NCI-H526 treated with DMSO at 0.1 percent for 48 hours (cell line): Measurements from ENCODE around the gene MAST4.

Source experiments
- DNase-seq: peaks from one replicate; lab custom pipeline; 2025; lab: John Stamatoyannopoulos, UW

Gene MAST4

GRCh38 chr5:67019065-67019845, 423.1 kb downstream of the MAST4 start:
- no peak for DNase-seq

- no peak for DNase-seq
Observed at GRCh38 chr5:67020096-67020615, 424.0 kb downstream of the MAST4 start.

DNA sequence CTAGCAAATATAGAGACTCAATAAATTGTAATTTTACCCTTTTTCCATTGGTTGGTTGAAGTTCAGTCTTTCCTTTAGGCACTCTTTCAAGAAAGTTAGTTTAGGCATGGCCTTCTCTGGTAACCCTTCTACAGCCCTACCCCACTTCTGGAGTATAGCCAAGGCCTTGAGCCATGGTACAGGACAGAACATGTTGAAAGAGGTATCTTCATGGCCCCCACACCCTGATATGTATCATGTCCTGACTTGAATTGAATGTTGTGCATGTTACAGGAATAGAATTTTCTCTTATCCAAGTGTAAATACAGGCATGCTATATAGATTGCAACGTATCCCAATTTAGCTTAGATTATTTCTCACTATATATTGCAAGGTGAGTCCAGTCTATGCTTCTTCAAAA, 424.8 kb downstream of the MAST4 start:
- no peak for DNase-seq

GRCh38 chr5:67021521-67021920, 425.3 kb downstream of the MAST4 start:
- DNase-seq: no peak

GRCh38 chr5:67021962-67022361, 425.8 kb downstream of the MAST4 start:
- DNase-seq: no peak

GRCh38 chr5:67025457-67025856, 429.3 kb downstream of the MAST4 start:
- no peak for DNase-seq

DNA sequence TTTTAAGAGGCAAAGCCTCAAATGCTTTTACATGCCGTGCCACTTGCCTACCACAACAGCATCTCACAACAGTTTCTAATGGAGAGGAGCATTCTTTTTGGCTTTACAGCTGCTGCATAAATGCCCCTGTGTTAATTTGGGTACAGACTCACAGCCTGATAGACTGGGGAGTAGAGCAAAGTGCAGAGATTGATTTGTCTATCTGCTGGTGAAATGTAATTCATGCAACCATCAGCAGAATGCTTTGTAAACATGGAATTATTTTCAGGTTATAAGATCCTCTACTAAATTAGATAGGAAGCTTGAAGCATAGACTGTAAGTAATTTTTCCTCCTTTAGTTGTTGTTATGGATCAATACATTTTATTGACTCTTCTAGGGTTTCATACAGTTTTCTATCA, 430.1 kb downstream of the MAST4 start:
- DNase-seq: no peak

GRCh38 chr5:67027171-67027570, 431.0 kb downstream of the MAST4 start:
- no peak for DNase-seq

DNA sequence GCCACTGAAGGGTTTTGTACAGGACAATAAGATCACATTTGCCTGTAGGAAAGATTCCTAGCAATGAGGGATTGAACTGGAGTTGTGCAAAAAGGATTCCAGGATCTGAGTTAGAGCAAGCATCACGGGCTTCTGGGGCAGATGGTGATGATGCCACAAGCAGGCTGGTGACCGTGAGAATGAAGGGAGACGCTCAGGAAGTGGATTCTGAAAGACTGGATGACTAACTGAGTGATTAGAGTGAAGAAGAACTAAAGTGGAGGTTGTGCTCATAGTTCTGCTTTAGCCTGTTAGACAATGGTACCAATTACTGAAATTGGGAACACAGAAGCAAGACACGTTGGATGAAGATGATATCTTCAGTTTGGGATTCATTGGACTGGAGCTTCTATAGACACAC, 432.2 kb downstream of the MAST4 start:
- DNase-seq: no peak

- DNase-seq: no peak
Observed at GRCh38 chr5:67028941-67029340, 432.7 kb downstream of the MAST4 start.

- no peak for DNase-seq
Observed at GRCh38 chr5:67029481-67029880, 433.3 kb downstream of the MAST4 start.

DNA sequence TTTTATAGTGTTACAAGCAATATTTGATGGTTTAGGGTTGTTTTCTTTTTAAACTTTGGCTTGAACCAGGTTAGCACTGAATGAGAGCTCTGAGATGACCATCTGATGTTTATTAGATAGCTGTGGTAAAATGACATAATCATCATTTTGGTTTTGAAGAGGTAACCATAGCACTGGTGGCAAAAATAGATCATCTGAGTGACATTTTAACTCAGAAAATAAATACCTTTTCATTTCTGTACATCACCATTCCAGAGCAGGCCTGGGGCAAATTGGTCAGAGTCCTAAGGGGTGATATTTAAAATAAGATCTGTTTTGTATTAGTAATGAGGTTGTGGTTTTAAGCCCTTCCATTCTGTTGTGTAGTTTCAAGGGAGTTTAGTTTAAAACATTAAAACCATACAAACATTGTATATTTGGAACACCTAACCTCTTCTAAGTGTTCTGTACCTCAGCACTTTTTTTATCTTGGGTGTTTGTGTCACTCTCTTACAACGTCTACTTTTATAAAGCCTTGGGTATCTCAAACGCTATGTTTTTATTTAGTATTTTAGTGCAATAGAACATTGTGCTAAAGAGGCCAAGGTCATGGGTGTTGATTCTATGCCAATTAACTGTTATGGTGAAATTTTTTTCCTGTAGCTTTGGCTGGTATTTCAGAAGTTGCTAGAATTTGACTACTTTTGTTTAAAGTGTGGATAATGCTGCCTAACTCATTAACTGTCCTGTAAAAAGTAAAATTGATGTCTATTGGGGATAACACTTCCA, 434.3 kb downstream of the MAST4 start:
- no peak for DNase-seq

- DNase-seq: no peak
Observed at GRCh38 chr5:67031057-67031443, 434.9 kb downstream of the MAST4 start.

DNA sequence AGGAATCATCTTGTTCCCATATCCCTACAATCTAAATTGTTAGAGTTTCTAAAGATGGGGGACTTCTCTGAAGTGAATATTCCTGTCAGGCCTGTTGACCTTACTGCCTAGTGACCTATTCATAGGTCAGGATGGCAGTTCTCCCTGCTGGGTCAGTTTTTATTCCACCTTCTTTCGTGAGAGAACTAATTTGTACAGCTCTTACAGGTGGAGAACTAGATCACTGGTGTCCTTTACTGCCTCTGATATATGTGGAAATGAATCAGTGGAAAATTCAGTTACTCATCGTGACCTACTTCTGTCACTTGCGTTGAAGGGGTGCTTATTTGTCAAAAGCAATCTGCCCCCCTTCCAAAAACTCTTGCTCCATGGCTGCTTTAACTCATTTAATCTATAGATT, 435.5 kb downstream of the MAST4 start:
- DNase-seq: no peak

- DNase-seq: no peak
Observed at GRCh38 chr5:67032921-67033664, 436.9 kb downstream of the MAST4 start.

DNA sequence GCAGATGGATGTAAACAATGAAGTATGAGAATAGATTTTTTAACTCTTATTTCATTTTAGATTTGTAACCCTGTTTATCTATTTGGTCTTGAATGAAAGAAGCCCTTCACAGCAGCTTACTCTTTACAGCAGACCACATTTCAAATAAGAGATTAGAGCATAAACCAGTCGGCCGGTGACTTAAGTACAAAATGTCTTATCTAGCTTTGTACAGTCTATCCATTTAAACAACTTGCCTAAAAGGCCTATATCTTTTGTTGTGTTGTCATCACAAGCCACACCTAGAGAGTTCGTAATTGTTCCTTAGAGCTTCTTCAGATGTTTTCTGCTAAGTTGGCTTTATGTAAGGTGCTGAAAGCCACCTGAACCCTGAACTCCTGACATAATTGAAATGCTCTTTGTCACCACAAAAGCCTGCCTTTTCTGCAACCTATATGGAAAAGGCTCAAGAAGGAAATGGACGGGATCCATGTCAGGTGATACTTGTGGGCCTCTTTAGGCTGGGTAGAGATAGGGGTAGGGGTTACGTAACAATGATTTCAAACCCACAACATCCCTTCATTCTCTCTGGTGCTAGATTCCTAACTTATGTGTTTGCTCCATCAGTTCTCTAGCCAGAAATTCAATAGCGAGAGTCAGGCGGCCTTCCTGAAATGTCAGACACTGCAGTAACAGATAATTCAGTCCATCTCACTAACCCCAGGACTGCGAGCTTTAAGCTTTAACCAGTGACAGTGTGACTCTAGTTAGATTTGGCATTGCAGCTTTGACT, 437.9 kb downstream of the MAST4 start:
- DNase-seq: no peak

- no peak for DNase-seq
Observed at GRCh38 chr5:67035098-67035740, 439.0 kb downstream of the MAST4 start.

DNA sequence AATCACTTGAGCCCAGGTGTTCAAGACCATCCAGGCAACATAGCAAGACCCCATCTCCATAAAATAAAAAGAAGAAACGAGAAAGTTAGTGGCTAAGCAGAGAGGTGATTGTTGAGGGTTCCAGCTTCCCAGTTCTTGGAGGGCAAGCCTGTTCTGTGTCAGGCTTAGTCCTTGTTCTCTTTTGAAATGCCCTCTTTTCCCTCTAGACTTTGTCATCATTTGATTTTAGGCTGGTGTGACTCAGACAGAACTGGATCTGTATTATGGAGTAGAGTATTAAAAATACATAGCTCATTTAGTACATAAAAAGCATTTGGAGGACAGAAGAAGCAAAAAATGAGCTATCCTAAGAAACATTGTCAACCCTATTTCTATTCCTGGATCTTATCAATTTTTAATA, 441.0 kb downstream of the MAST4 start:
- DNase-seq: no peak

- DNase-seq: no peak
Observed at GRCh38 chr5:67038817-67039603, 442.8 kb downstream of the MAST4 start.

GRCh38 chr5:67042176-67043003, 446.2 kb downstream of the MAST4 start:
- DNase-seq: no peak
